ENCODE data around the gene FSTL5.

FSTL5 gene

GRCh38 chr4:161411901-161412300, 751.9 kb downstream of the FSTL5 start:
- no peak overlapping the region for H3K9ac ChIP-seq (ENCODE audit: low read depth, low read length)
- H3K27me3 ChIP-seq (ENCODE audit: control insufficient read depth, insufficient read depth, low read length) = no peaks in the 10 kb centered on the region
- no peaks in the 10 kb centered on the region for H3K36me3 ChIP-seq (ENCODE audit: insufficient read depth, low read length)
- H3K4me3 ChIP-seq (ENCODE audit: low read length) = no peak overlapping the region
- no peaks in the 10 kb centered on the region for H3K9me3 ChIP-seq (replicated peaks; ENCODE audit: low read length)
- H3K4me2 ChIP-seq (ENCODE audit: low read length) = no peak overlapping the region
- H3K4me1 ChIP-seq (ENCODE audit: control insufficient read depth, insufficient read depth, low read length) = no peaks in the 10 kb centered on the region

GRCh38 chr4:161404346-161405110, 759.3 kb downstream of the FSTL5 start:
- H3K4me2 ChIP-seq (ENCODE audit: low read length) = no peak overlapping the region
- no peak overlapping the region for H3K9ac ChIP-seq (ENCODE audit: low read depth, low read length)
- H3K9me3 ChIP-seq (replicated peaks; ENCODE audit: low read length) = no peaks in the 10 kb centered on the region
- H3K27me3 ChIP-seq (ENCODE audit: control insufficient read depth, insufficient read depth, low read length) = no peaks in the 10 kb centered on the region
- no peak overlapping the region for H3K4me3 ChIP-seq (ENCODE audit: low read length)
- no peaks in the 10 kb centered on the region for H3K4me1 ChIP-seq (ENCODE audit: control insufficient read depth, insufficient read depth, low read length)
- H3K36me3 ChIP-seq (ENCODE audit: insufficient read depth, low read length) = no peaks in the 10 kb centered on the region

DNA sequence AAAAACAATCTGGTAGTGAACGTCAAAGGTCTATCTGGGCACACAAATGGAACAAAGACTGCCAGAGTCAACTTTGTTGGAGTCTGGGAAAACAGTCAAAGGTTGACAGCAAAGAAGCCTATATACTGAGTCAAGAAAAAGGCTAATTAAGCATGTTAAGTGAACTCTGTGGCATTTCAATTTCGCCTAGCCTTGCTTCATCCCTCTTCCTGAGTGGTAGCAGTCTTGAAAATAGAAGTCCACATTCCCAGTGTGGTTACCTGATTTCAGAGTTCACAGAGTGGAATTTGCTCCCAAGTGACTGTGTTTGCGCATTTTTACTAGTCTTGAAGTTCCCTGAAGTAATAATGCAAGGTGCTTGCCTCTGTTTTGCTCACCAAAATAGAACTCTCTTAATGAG, 760.0 kb downstream of the FSTL5 start:
- H3K4me1 ChIP-seq (ENCODE audit: control insufficient read depth, insufficient read depth, low read length) = no peaks in the 10 kb centered on the region

DNA sequence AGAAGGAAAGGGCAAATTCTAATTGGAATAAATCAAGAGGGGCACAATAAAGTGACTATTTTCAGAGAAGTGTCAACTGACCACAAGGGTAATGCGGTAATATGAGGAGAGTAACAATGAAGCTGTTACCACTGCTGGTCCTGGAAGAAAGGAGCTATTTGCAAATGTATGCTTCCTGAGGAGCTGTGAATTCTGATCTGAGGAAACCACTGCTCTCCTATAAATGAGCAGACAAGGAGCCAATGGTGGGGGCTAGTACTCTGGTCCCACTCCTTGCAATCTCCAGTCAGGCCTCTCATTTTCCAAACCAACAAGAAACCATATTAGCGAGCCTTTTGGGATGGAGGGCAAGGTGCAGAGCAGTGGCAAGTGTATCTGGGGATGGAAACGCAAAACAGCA, 770.2 kb downstream of the FSTL5 start:
- no peaks in the 10 kb centered on the region for H3K4me1 ChIP-seq (ENCODE audit: control insufficient read depth, insufficient read depth, low read length)

More for the DNA sequence above, 760.0 kb downstream of the FSTL5 start:
- Histone ChIP-seq H3K36me3 (ENCODE audit: insufficient read depth, low read length) (no peaks in the 10 kb centered on the region), H3K9ac (ENCODE audit: low read depth, low read length) (no peak overlapping the region), H3K9me3 (replicated peaks; ENCODE audit: low read length) (no peaks in the 10 kb centered on the region), H3K4me3 (ENCODE audit: low read length) (no peak overlapping the region), H3K4me2 (ENCODE audit: low read length) (no peak overlapping the region), H3K27me3 (ENCODE audit: control insufficient read depth, insufficient read depth, low read length) (no peaks in the 10 kb centered on the region)

GRCh38 chr4:161382655-161383054, 781.1 kb downstream of the FSTL5 start:
- Histone ChIP-seq H3K27me3 (ENCODE audit: control insufficient read depth, insufficient read depth, low read length) (no peaks in the 10 kb centered on the region), H3K36me3 (ENCODE audit: insufficient read depth, low read length) (no peaks in the 10 kb centered on the region), H3K9me3 (replicated peaks; ENCODE audit: low read length) (no peaks in the 10 kb centered on the region), H3K4me1 (ENCODE audit: control insufficient read depth, insufficient read depth, low read length) (no peaks in the 10 kb centered on the region), H3K4me2 (ENCODE audit: low read length) (no peak overlapping the region), H3K4me3 (ENCODE audit: low read length) (no peak overlapping the region), H3K9ac (ENCODE audit: low read depth, low read length) (no peak overlapping the region)

More for the DNA sequence above, 770.2 kb downstream of the FSTL5 start:
- Histone ChIP-seq H3K27me3 (ENCODE audit: control insufficient read depth, insufficient read depth, low read length) (no peaks in the 10 kb centered on the region), H3K9me3 (replicated peaks; ENCODE audit: low read length) (no peaks in the 10 kb centered on the region), H3K9ac (ENCODE audit: low read depth, low read length) (no peak overlapping the region), H3K4me2 (ENCODE audit: low read length) (no peak overlapping the region), H3K36me3 (ENCODE audit: insufficient read depth, low read length) (no peaks in the 10 kb centered on the region), H3K4me3 (ENCODE audit: low read length) (no peak overlapping the region)

- Histone ChIP-seq H3K9ac (ENCODE audit: low read depth, low read length) (no peak overlapping the region), H3K9me3 (replicated peaks; ENCODE audit: low read length) (no peaks in the 10 kb centered on the region), H3K27me3 (ENCODE audit: control insufficient read depth, insufficient read depth, low read length) (no peaks in the 10 kb centered on the region), H3K4me3 (ENCODE audit: low read length) (no peak overlapping the region), H3K36me3 (ENCODE audit: insufficient read depth, low read length) (no peaks in the 10 kb centered on the region), H3K4me2 (ENCODE audit: low read length) (no peak overlapping the region), H3K4me1 (ENCODE audit: control insufficient read depth, insufficient read depth, low read length) (peaks cover 8% of the 10 kb centered on the region)
These were observed 787.5 kb downstream of the FSTL5 start for GRCh38 chr4:161376275-161376674.

DNA sequence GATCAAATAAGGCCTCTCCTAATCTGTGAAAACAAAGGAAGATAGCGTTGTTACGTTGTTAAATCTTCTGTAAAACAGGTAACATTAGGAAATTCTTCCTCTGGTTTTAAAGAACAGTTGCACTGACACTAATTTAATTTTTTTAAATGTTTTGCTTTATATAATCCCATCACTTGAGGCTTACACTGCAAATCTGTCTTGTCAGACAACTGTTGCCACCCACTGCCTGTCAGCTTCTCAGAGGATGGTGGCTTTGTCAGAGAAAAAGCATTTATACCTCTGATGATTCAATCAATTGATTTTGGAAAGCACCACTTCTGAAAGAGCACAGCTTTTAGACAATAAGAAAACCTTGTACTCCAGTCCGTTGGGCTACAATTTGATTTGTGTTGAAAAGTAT, 799.1 kb downstream of the FSTL5 start:
- H3K9ac ChIP-seq (ENCODE audit: low read depth, low read length) = no peak overlapping the region
- H3K36me3 ChIP-seq (ENCODE audit: insufficient read depth, low read length) = no peaks in the 10 kb centered on the region
- peaks cover 3% of the 10 kb centered on the region for H3K4me1 ChIP-seq (ENCODE audit: control insufficient read depth, insufficient read depth, low read length)
- H3K9me3 ChIP-seq (replicated peaks; ENCODE audit: low read length) = no peaks in the 10 kb centered on the region
- H3K27me3 ChIP-seq (ENCODE audit: control insufficient read depth, insufficient read depth, low read length) = no peaks in the 10 kb centered on the region
- no peak overlapping the region for H3K4me3 ChIP-seq (ENCODE audit: low read length)
- no peak overlapping the region for H3K4me2 ChIP-seq (ENCODE audit: low read length)

DNA sequence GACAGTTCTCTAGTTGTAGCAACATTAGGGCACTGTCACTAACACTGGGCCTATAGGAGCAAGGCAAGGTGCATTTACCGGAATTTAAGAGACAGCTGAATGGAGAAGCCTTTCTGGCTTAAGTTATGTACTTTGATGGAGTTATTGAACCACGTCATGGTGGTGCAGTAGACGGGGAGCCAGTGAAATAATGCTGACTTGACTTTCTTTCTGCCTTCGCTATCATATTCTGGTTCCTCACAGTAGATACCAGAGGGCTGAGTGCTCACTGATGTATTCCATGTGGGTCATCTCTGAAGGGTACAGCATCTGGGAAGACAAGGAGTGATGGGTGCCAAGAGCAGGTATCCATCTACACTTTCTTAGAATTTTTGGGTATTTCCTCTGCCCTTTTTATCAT, 802.8 kb downstream of the FSTL5 start:
- no peaks in the 10 kb centered on the region for H3K36me3 ChIP-seq (ENCODE audit: insufficient read depth, low read length)
- no peak overlapping the region for H3K4me2 ChIP-seq (ENCODE audit: low read length)
- H3K4me3 ChIP-seq (ENCODE audit: low read length) = no peak overlapping the region
- H3K4me1 ChIP-seq (ENCODE audit: control insufficient read depth, insufficient read depth, low read length) = peaks cover 3% of the 10 kb centered on the region
- no peak overlapping the region for H3K9ac ChIP-seq (ENCODE audit: low read depth, low read length)
- H3K27me3 ChIP-seq (ENCODE audit: control insufficient read depth, insufficient read depth, low read length) = no peaks in the 10 kb centered on the region
- no peaks in the 10 kb centered on the region for H3K9me3 ChIP-seq (replicated peaks; ENCODE audit: low read length)

GRCh38 chr4:161359491-161359890, 804.3 kb downstream of the FSTL5 start:
- no peaks in the 10 kb centered on the region for H3K36me3 ChIP-seq (ENCODE audit: insufficient read depth, low read length)
- H3K4me3 ChIP-seq (ENCODE audit: low read length) = no peak overlapping the region
- H3K9ac ChIP-seq (ENCODE audit: low read depth, low read length) = no peak overlapping the region
- H3K4me2 ChIP-seq (ENCODE audit: low read length) = no peak overlapping the region
- no peaks in the 10 kb centered on the region for H3K27me3 ChIP-seq (ENCODE audit: control insufficient read depth, insufficient read depth, low read length)
- no peaks in the 10 kb centered on the region for H3K9me3 ChIP-seq (replicated peaks; ENCODE audit: low read length)
- no peaks in the 10 kb centered on the region for H3K4me1 ChIP-seq (ENCODE audit: control insufficient read depth, insufficient read depth, low read length)

GRCh38 chr4:161356351-161356750, 807.4 kb downstream of the FSTL5 start:
- Histone ChIP-seq H3K27me3 (ENCODE audit: control insufficient read depth, insufficient read depth, low read length) (no peaks in the 10 kb centered on the region), H3K4me1 (ENCODE audit: control insufficient read depth, insufficient read depth, low read length) (no peaks in the 10 kb centered on the region), H3K4me2 (ENCODE audit: low read length) (no peak overlapping the region)

GRCh38 chr4:161350946-161351345, 812.9 kb downstream of the FSTL5 start:
- no peaks in the 10 kb centered on the region for H3K9me3 ChIP-seq (replicated peaks; ENCODE audit: low read length)
- no peak overlapping the region for H3K4me3 ChIP-seq (ENCODE audit: low read length)
- H3K36me3 ChIP-seq (ENCODE audit: insufficient read depth, low read length) = no peaks in the 10 kb centered on the region
- no peak overlapping the region for H3K4me2 ChIP-seq (ENCODE audit: low read length)
- no peaks in the 10 kb centered on the region for H3K4me1 ChIP-seq (ENCODE audit: control insufficient read depth, insufficient read depth, low read length)
- H3K27me3 ChIP-seq (ENCODE audit: control insufficient read depth, insufficient read depth, low read length) = no peaks in the 10 kb centered on the region
- no peak overlapping the region for H3K9ac ChIP-seq (ENCODE audit: low read depth, low read length)

More at GRCh38 chr4:161356351-161356750, 807.4 kb downstream of the FSTL5 start:
- no peaks in the 10 kb centered on the region for H3K9me3 ChIP-seq (replicated peaks; ENCODE audit: low read length)
- no peak overlapping the region for H3K4me3 ChIP-seq (ENCODE audit: low read length)
- H3K36me3 ChIP-seq (ENCODE audit: insufficient read depth, low read length) = no peaks in the 10 kb centered on the region
- H3K9ac ChIP-seq (ENCODE audit: low read depth, low read length) = no peak overlapping the region

GRCh38 chr4:161345741-161346140, 818.1 kb downstream of the FSTL5 start:
- Histone ChIP-seq H3K9ac (ENCODE audit: low read depth, low read length) (no peak overlapping the region), H3K4me2 (ENCODE audit: low read length) (no peak overlapping the region), H3K4me3 (ENCODE audit: low read length) (no peak overlapping the region), H3K27me3 (ENCODE audit: control insufficient read depth, insufficient read depth, low read length) (no peaks in the 10 kb centered on the region), H3K4me1 (ENCODE audit: control insufficient read depth, insufficient read depth, low read length) (no peaks in the 10 kb centered on the region), H3K36me3 (ENCODE audit: insufficient read depth, low read length) (no peaks in the 10 kb centered on the region), H3K9me3 (replicated peaks; ENCODE audit: low read length) (no peaks in the 10 kb centered on the region)
